Retinal pigment epithelial cell (primary cell): Measurements from ENCODE around the gene DIAPH3.

Experiments
- DNase-seq: peaks from one replicate; pipeline ENCODE4 v3.0.0-alpha.2; 2010; ENCODE audit warnings: low read depth
- H3K4me3 ChIP-seq: 2 replicates; pipeline ENCODE4 v1.5.1; 2011; ENCODE audit warnings: mild to moderate bottlenecking, low read length, control low read depth, moderate library complexity
- TF ChIP-seq, protein P1 (sequence below): conservative IDR thresholded peaks from 2 replicates; pipeline ENCODE4 v1.5.1; 2011; ENCODE audit warnings: low read depth, low read length, control low read depth, inconsistent platforms

Gene DIAPH3

DNA sequence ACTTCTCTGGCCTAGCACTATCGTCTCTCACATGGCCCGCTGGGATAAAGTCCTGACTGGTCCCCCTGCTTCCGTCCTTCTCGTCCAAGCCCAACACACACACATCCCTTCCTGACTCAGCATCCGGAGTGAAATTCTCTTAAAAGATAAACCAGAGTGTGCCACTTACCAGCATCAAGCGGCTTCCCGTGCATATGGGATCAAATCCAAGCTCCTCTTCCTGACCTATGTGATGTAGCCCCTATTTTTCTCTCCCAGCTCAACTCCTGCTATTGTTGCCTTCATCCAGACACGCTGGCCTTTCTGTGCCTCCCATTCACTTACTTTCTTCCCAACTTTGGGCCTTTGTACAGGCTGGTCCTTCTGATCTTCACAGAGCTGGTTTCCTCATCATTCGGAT is 530.4 kb downstream of the DIAPH3 start:
- H3K4me3 ChIP-seq: no peak overlapping the region
- TF ChIP-seq, protein P1, sequence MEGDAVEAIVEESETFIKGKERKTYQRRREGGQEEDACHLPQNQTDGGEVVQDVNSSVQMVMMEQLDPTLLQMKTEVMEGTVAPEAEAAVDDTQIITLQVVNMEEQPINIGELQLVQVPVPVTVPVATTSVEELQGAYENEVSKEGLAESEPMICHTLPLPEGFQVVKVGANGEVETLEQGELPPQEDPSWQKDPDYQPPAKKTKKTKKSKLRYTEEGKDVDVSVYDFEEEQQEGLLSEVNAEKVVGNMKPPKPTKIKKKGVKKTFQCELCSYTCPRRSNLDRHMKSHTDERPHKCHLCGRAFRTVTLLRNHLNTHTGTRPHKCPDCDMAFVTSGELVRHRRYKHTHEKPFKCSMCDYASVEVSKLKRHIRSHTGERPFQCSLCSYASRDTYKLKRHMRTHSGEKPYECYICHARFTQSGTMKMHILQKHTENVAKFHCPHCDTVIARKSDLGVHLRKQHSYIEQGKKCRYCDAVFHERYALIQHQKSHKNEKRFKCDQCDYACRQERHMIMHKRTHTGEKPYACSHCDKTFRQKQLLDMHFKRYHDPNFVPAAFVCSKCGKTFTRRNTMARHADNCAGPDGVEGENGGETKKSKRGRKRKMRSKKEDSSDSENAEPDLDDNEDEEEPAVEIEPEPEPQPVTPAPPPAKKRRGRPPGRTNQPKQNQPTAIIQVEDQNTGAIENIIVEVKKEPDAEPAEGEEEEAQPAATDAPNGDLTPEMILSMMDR: no peak
- no peak for DNase-seq

DNA sequence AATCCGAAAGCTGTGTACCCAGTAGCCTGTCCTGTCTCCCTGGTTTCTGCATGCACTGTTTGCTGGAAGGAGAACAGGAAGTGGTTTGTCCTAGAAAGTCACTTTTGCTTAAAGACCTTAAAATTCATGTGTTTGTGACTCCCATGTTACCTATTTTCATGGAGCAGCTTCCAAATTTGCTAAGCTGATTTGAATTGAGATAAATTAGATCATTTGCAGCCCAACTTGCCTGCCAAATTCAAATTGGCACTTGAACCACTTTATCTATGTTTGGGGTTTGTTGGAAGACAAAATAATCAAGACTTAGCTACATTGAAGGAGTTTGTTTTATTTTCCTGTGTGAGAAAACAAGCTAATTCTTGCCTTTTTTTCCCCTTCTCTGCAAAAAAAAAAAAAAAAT is 532.5 kb downstream of the DIAPH3 start:
- TF ChIP-seq, protein P1: no peak
- no peak overlapping the region for H3K4me3 ChIP-seq
- DNase-seq: no peak

DNA sequence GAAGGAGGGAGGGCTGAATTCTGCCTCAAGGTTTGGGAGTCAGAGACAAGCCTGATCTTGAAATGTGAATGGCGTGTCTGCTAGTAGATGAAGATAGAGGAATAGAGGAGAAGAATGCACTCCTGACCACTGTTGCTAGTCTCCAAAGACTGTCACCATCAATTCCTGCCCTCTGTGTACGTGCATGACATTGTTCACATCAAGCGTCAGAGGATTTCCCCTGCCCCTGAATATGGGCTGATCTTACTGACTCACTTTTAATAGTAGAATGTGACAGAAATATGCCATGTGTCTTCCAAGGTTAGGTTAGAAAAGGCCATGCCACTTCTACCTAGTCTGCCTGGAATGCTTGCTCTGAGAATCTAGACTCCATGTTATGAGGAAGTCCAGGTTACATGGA is 538.6 kb downstream of the DIAPH3 start:
- DNase-seq: no peak
- H3K4me3 ChIP-seq: no peak overlapping the region
- TF ChIP-seq, protein P1: no peak

DNA sequence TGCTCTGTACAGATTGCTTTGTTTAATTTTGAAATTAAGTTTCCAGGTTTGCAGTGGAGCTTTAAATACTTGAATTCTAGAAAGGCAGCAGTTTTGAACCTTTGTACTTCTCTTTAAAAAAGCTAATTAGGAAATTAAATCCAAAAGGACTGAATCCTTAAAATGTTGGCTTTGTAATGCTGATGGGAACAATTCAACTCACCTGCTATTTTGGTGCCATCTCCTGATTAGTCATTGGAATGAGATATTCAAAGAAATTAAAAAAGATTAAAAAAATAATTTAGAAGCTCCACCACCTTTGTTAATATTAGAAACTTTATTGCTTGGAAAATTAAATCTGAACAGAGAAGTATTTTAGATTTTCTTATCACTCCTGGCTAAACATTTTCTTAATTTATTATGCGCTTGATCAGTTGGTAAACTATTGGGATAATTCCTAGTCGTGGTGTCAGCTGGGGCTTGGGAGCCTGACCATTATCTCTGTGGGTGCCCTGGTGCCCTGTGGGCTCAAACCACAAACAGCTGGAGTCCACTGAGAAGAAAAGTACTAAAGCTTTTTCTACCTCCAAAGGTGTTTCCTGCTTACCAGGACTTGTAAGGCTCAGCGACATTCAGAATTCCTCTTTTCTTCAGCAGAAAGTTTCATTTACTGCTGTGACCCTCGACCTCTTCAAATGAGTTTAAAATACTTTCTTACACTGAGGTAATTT is 540.4 kb downstream of the DIAPH3 start:
- DNase-seq: no peak
- TF ChIP-seq, protein P1: no peak
- no peak overlapping the region for H3K4me3 ChIP-seq

DNA sequence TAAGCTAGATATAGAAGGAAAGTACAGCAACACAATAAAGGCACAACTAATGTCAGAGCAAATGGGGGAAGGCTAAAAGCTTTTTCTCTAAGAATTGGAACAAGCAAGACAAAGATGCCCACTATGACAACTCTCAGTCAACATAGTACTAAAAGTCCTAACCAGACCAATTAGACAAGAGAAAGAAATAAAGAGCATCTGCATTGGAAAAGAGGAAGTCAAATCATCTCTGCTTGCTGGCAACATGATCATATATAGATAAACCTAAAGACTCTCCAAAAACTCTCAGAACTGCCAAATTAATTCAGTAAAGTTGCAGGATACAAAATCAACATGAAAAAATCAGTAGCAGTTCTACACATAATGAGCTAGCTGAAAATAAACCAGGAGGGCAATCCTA is 542.0 kb downstream of the DIAPH3 start:
- no peak overlapping the region for H3K4me3 ChIP-seq
- TF ChIP-seq, protein P1: no peak
- no peak for DNase-seq
